PC-3 (cell line): ENCODE results near the gene CDK5RAP2. TPM values are rescaled to one million over a fixed set of nuclear protein-coding genes. Genes with fewer than 3 reads are reported as not detected.

Experiments used
- ATAC-seq: fragments of 200-7000 bp; cut with Tn5 transposase; 2 replicates; pipeline ENCODE4 v1.9.1; 2020; ENCODE audit warnings: mild to moderate bottlenecking, moderate library complexity
- BruUV-seq: library from RNA; stranded (reverse); fragments of 400-500 nt; replicated peaks from 2 replicates; lab custom pipeline; 2021; lab: Mats Ljungman, UMichigan
- CTCF ChIA-PET: fragments of 300-600 bp; sonication (Branson Sonifier 250); formaldehyde crosslinking; loops from one replicate; lab custom pipeline; 2022; ENCODE audit warnings: antibody characterized with exemption; lab: Charles Lee
- POLR2A ChIA-PET: fragments of 300-600 bp; sonication (Branson Sonifier 250); formaldehyde crosslinking; loops from one replicate; lab custom pipeline; 2022; ENCODE audit warnings: antibody characterized with exemption; ENCODE audit not compliant: unreplicated experiment; lab: Charles Lee
- DNase-seq: peaks from one replicate; pipeline ENCODE4 v3.0.0-alpha.2; 2015
- H2AFZ ChIP-seq: fragments of 300-600 bp; sonication (generic); 2 replicates; pipeline ENCODE4 v1.6.0; 2016; ENCODE audit warnings: antibody characterized with exemption, low read length
- H3F3A ChIP-seq: fragments of 300-600 bp; sonication (generic); one replicate; pipeline ENCODE4 v1.6.0; 2017; ENCODE audit warnings: antibody characterized with exemption, low read length, control low read depth, mild to moderate bottlenecking; ENCODE audit not compliant: unreplicated experiment
- H3K27ac ChIP-seq: fragments of 300-600 bp; sonication (generic); 2 replicates; pipeline ENCODE4 v1.5.1; 2016; ENCODE audit warnings: mild to moderate bottlenecking, low read length
- H3K27me3 ChIP-seq: fragments of 300-600 bp; sonication (generic); 2 replicates; pipeline ENCODE4 v1.6.1; 2016; ENCODE audit warnings: low read length, mixed read lengths
- H3K36me3 ChIP-seq: fragments of 300-600 bp; sonication (generic); 2 replicates; pipeline ENCODE4 v1.6.1; 2016; ENCODE audit warnings: low read depth, mixed run types, low read length, mixed read lengths
- H3K4me1 ChIP-seq: fragments of 300-600 bp; sonication (generic); 2 replicates; pipeline ENCODE4 v1.5.1; 2016; ENCODE audit warnings: low read length; ENCODE audit not compliant: insufficient read depth
- H3K4me2 ChIP-seq: fragments of 300-600 bp; sonication (generic); 2 replicates; pipeline ENCODE4 v1.6.0; 2016; ENCODE audit warnings: low read length
- H3K4me3 ChIP-seq: fragments of 300-600 bp; sonication (generic); 2 replicates; pipeline ENCODE4 v1.5.1; 2016; ENCODE audit warnings: mild to moderate bottlenecking, low read length, mixed read lengths
- H3K79me2 ChIP-seq: fragments of 300-600 bp; sonication (generic); 2 replicates; pipeline ENCODE4 v1.6.1; 2017; ENCODE audit warnings: low read length, mixed read lengths
- H3K9ac ChIP-seq: fragments of 300-600 bp; sonication (generic); 2 replicates; pipeline ENCODE4 v1.6.0; 2016; ENCODE audit warnings: mild to moderate bottlenecking, low read length
- H3K9me2 ChIP-seq: fragments of 300-600 bp; sonication (generic); replicated peaks from 2 replicates; pipeline ENCODE4 v1.6.1; 2016; ENCODE audit warnings: mixed run types, low read length, mixed read lengths
- H3K9me3 ChIP-seq: fragments of 300-600 bp; sonication (generic); 2 replicates; pipeline ENCODE4 v1.6.1; 2016; ENCODE audit warnings: low read length, mixed read lengths
- H4K20me1 ChIP-seq: fragments of 300-600 bp; sonication (generic); 2 replicates; pipeline ENCODE4 v1.6.1; 2016; ENCODE audit warnings: low read length, mixed read lengths
- EZH2 ChIP-seq: fragments of 300-600 bp; sonication (generic); IDR thresholded peaks from one replicate; pipeline ENCODE4 v1.6.1; 2017; ENCODE audit warnings: antibody characterized with exemption, mild to moderate bottlenecking, low read length; ENCODE audit not compliant: unreplicated experiment
- EZH2phosphoT487 ChIP-seq: fragments of 300-600 bp; sonication (generic); IDR thresholded peaks from 2 replicates; pipeline ENCODE4 v1.6.1; 2018; ENCODE audit warnings: mild to moderate bottlenecking, antibody characterized with exemption, low read length, borderline replicate concordance
- intact Hi-C: fragments of 100-400 bp; cut with micrococcal nuclease; formaldehyde crosslinking; loops from 2 replicates; pipeline ENCODE4 v1.9.0; 2023
- total RNA-seq: library from RNA; depleted of rRNA; stranded (reverse); fragments of >200 nt; gene quantifications from 2 replicates; pipeline ENCODE4 v1.2.3, GENCODE V29; 2014
- TF ChIP-seq, protein P1 (sequence below): fragments of 300-600 bp; sonication (generic); conservative IDR thresholded peaks from 2 replicates; pipeline ENCODE4 v1.5.1; 2017; ENCODE audit warnings: antibody characterized with exemption, low read depth, mild to moderate bottlenecking, low read length

CDK5RAP2 gene
- total RNA-seq, 1 experiment from 2014 or later = 37.4 TPM

GRCh38 chr9:120571443-120572257 is 8.3 kb downstream of the CDK5RAP2 start:
- H3K9me2 ChIP-seq = no peaks in the 10 kb centered on the region
- H3K27me3 ChIP-seq = no peaks in the 10 kb centered on the region
- TF ChIP-seq, protein P1, sequence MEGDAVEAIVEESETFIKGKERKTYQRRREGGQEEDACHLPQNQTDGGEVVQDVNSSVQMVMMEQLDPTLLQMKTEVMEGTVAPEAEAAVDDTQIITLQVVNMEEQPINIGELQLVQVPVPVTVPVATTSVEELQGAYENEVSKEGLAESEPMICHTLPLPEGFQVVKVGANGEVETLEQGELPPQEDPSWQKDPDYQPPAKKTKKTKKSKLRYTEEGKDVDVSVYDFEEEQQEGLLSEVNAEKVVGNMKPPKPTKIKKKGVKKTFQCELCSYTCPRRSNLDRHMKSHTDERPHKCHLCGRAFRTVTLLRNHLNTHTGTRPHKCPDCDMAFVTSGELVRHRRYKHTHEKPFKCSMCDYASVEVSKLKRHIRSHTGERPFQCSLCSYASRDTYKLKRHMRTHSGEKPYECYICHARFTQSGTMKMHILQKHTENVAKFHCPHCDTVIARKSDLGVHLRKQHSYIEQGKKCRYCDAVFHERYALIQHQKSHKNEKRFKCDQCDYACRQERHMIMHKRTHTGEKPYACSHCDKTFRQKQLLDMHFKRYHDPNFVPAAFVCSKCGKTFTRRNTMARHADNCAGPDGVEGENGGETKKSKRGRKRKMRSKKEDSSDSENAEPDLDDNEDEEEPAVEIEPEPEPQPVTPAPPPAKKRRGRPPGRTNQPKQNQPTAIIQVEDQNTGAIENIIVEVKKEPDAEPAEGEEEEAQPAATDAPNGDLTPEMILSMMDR = no peak
- H3K4me2 ChIP-seq = no peak overlapping the region
- H3K27ac ChIP-seq = no peak overlapping the region
- no peak overlapping the region for H3K4me3 ChIP-seq
- H3F3A ChIP-seq = no peaks in the 10 kb centered on the region
- H2AFZ ChIP-seq = no peak overlapping the region
- H3K9ac ChIP-seq = no peak overlapping the region
- no peak for DNase-seq
- ChIA-PET CTCF (no interaction called here), POLR2A (no interaction called here)
- intact Hi-C loops = no loop called here
- no peaks in the 10 kb centered on the region for H3K9me3 ChIP-seq
- no peaks in the 10 kb centered on the region for H3K4me1 ChIP-seq
- 0 out of 2 replicates have a peak, but pooled peaks cover 3% of the 10 kb centered on the region for H4K20me1 ChIP-seq
- BruUV-seq = no TSS peak
- no peak for ATAC-seq
- peaks cover 43% of the 10 kb centered on the region for H3K79me2 ChIP-seq
- H3K36me3 ChIP-seq = peaks cover 20% of the 10 kb centered on the region

- no peak overlapping the region for H3K9ac ChIP-seq
- H3K4me2 ChIP-seq = no peak overlapping the region
- no peak for ATAC-seq
- no peaks in the 10 kb centered on the region for H3F3A ChIP-seq
- H3K9me3 ChIP-seq = no peaks in the 10 kb centered on the region
- no peak overlapping the region for H2AFZ ChIP-seq
- no peak overlapping the region for H3K4me3 ChIP-seq
- peaks cover 30% of the 10 kb centered on the region for H3K79me2 ChIP-seq
- no peaks in the 10 kb centered on the region for H3K4me1 ChIP-seq
- no peaks in the 10 kb centered on the region for H3K27me3 ChIP-seq
- H3K9me2 ChIP-seq = no peaks in the 10 kb centered on the region
- TF ChIP-seq, protein P1 = no peak
- TF ChIP-seq EZH2phosphoT487 = no peak
- TF ChIP-seq EZH2 = no peak
- no TSS peak for BruUV-seq
- ChIA-PET POLR2A (no interaction called here), CTCF (no interaction called here)
- no peak overlapping the region for H3K27ac ChIP-seq
- 0 out of 2 replicates have a peak, but pooled peaks cover 3% of the 10 kb centered on the region for H4K20me1 ChIP-seq
- intact Hi-C loops = no loop called here
- H3K36me3 ChIP-seq = peaks cover 20% of the 10 kb centered on the region
- DNase-seq = no peak
Observed at GRCh38 chr9:120570296-120570695, 9.7 kb downstream of the CDK5RAP2 start.

- intact Hi-C loops = no loop called here
- H4K20me1 ChIP-seq = 0 out of 2 replicates have a peak, but pooled peaks cover 3% of the 10 kb centered on the region
- no peak overlapping the region for H3K4me3 ChIP-seq
- ATAC-seq (no peak), DNase-seq (no peak)
- no peak overlapping the region for H3K4me2 ChIP-seq
- no peaks in the 10 kb centered on the region for H3K27me3 ChIP-seq
- no peak overlapping the region for H2AFZ ChIP-seq
- CTCF ChIA-PET = no interaction called here
- BruUV-seq = no TSS peak
- H3F3A ChIP-seq = no peaks in the 10 kb centered on the region
- H3K36me3 ChIP-seq = peaks cover 20% of the 10 kb centered on the region
- no peaks in the 10 kb centered on the region for H3K9me2 ChIP-seq
- TF ChIP-seq EZH2phosphoT487 = no peak
- TF ChIP-seq, protein P1 = no peak
- TF ChIP-seq EZH2 = no peak
- POLR2A ChIA-PET = no interaction called here
- no peak overlapping the region for H3K27ac ChIP-seq
- H3K9ac ChIP-seq = no peak overlapping the region
- H3K9me3 ChIP-seq = no peaks in the 10 kb centered on the region
- H3K4me1 ChIP-seq = no peaks in the 10 kb centered on the region
- peaks cover 22% of the 10 kb centered on the region for H3K79me2 ChIP-seq
Observed at GRCh38 chr9:120569556-120569955, 10.4 kb downstream of the CDK5RAP2 start.
